ENCODE data around the gene NCCRP1.

GRCh38 chr19:39171479-39172465, 25.0 kb upstream of the NCCRP1 start:
- no peak for TF ChIP-seq POLR2A (IDR thresholded peaks at IDR 0.05)
- TF ChIP-seq, protein P1, sequence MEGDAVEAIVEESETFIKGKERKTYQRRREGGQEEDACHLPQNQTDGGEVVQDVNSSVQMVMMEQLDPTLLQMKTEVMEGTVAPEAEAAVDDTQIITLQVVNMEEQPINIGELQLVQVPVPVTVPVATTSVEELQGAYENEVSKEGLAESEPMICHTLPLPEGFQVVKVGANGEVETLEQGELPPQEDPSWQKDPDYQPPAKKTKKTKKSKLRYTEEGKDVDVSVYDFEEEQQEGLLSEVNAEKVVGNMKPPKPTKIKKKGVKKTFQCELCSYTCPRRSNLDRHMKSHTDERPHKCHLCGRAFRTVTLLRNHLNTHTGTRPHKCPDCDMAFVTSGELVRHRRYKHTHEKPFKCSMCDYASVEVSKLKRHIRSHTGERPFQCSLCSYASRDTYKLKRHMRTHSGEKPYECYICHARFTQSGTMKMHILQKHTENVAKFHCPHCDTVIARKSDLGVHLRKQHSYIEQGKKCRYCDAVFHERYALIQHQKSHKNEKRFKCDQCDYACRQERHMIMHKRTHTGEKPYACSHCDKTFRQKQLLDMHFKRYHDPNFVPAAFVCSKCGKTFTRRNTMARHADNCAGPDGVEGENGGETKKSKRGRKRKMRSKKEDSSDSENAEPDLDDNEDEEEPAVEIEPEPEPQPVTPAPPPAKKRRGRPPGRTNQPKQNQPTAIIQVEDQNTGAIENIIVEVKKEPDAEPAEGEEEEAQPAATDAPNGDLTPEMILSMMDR (IDR thresholded peaks at IDR 0.05): no peak
